Sciatic nerve (tissue), 2 donors: Measurements from ENCODE around the gene FCHO1. TPM values are rescaled to one million over a fixed set of nuclear protein-coding genes. Genes with fewer than 3 reads are reported as not detected.
"Not testable (repeated sequence)": the region's sequence is repeated elsewhere in the genome, so short reads cannot be mapped to it uniquely, and the experiment has no call there.

Source experiments
- ATAC-seq: fragments of 200-7000 bp; cut with Tn5 transposase; one replicate; pipeline ENCODE4 v1.9.1; 2020; ENCODE audit warnings: mild to moderate bottlenecking, moderate library complexity
- DNase-seq: peaks from one replicate; pipeline ENCODE4 v3.0.0-alpha.2; 2020; ENCODE audit warnings: low spot score
- intact Hi-C: fragments of 100-400 bp; cut with DNase I; formaldehyde crosslinking; loops from one replicate; pipeline ENCODE4 v1.14.2; 2022
- total RNA-seq: library from RNA; stranded (reverse); fragmentation: NEBNext Ultra II Directional; extraction: Animal tissue kit (Norgen Biotek cat#: 25700); gene quantifications from one replicate; pipeline ENCODE4 v1.2.1, GENCODE V29; 2021
- donor health status: DM: no; HTN: no; CAD: no.
- donor health status: DM: no; HTN: no; CAD: no.

FCHO1 gene
- total RNA-seq, 1 donor from 2014 or later: 6.1 TPM

DNA sequence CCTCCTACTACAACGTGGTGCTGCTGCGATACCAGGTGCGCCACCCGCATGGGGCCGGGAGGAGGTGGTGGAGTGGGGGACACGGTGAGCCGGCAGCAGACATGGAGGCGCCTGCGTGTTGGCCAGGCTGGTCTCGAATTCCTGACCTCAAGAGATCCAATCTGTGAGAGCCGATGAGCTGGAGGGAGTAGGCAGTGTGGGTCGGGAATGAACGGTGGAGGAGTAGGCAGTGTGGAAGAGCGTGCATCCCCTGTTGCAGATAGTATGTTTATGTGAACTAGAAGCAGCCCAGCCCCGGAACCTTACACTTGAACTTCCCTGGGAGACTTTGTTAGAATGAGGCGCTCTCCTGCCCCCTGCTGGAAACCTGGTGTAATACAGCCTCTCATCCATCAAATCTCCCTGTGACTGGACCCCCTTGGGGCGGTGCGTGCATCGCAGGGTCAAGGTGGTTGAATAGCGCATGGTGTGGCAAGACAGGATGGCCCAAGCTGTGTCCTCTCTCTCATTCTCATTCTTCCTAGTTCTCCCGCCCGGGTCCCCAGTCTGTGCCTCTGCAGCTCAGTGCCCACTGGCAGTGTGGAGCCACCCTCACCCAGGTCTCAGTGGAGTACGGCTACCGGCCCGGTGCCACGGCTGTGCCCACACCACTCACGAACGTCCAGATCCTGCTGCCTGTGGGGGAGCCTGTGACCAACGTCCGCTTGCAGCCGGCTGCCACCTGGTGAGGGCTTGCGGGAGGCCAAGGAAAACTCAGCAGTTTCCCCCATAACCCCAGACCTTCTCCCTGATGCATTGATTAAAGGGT is 33.1 kb downstream of the FCHO1 start:
- peak; percentile 55 for ATAC-seq
- peak; percentile 77 for DNase-seq
- intact Hi-C loops: no loop called here

DNA sequence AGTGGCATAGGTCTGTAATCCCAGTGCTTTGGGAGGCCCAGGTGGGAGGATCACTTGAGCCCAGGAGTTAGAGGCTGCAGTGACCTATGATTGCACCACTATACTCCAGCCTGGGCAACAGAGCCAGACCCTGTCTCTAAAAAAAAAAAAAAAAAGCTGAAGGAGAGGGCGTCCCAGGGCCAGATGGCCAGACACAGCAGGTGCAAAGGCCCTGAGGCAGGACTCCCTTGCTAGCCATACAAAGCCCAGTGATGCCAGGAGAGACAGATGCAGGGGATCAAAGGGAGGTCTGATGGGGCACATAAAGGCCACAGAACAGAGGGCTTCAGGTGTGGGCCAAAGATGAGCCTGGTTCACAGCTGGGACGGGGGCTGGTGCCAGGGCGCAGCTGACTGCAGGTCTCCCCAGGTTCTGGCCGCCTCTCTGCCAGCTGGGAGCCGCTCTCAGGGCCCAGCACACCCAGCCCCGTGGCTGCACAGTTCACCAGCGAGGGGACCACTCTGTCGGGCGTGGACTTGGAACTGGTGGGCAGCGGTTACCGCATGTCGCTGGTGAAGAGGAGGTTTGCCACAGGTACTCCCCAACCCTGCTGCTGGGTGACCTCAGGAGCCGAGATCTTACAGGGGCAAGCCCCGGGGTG is 36.1 kb downstream of the FCHO1 start:
- ATAC-seq: no peak
- intact Hi-C loops: no loop called here
- no peak for DNase-seq

DNA sequence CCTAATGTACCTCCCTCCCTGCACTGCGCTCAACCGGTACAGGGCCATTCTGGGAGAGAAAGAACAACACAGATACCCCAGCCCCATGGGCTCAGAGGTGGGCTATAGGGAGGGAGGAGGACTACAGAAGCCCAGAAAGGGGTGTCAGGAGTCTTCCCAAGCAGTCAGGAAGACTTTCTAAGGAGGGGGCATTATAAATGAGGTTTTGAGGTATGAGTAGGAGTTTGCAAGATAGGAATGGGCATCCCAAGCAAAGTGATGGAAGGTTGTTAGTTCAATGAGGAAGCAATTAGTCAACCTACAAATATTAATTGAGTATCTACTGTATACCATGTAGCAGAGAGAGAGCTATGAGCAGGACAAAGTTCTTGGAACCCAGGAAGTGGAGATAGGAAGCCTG is 37.4 kb downstream of the FCHO1 start:
- ATAC-seq (no peak), DNase-seq (no peak)
- intact Hi-C loops: no loop called here

DNA sequence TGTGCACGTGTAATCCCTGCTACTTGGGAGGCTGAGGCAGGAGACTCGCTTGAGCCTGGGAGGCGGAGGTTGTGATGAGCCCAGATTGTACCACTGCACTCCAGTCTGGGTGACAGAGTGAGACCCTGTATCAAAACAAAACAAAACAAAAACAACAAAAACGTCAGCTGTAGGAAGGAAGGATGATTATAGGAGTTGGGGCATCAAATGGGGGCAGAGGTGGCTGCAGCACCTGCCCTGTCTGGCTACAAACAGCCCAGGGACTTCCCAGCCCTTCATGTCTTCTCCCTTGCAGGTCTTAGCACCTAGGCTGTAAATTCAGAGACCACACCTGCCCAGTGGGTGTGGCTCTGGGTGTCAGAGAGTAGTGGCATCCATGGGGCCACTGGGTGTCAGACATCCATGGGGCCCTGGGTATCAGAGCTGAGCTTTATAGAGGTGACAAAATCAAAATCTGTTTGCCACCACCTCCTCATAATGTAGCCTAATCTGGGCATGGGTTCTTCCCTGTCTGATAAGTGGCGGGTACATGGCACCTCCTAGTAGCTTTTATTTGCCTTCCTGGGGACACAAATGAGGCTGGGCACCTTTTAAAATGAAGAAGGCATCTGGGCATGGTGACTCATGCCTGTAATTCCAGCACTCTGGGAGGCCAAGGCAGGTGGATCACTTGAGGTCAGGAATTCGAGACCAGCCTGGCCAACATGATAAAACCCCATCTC is 38.9 kb downstream of the FCHO1 start:
- DNase-seq (no peak), ATAC-seq (no peak)
- intact Hi-C loops: loop anchor here (10.0 kb wide), 1 partner anchor 85 kb away; no protein-coding TSS in a partner anchor

DNA sequence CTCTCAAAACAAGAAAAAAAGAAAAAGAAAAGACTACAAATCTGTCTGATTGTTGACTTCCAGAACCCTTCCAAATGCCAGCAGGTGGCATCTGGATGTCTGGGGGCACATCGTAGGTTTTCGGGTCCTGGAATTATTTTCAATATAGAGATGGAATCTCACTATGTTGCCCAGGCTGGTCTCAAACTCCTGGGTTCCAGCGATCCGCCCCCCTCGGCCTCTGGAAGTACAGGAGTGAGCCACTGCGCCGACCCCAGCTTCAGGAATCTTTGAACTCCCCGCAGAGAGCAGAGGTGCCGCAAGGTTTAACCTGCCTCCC is 43.1 kb downstream of the FCHO1 start:
- DNase-seq (no peak), ATAC-seq (no peak)
- intact Hi-C loops: loop anchor here (10.0 kb wide), 1 partner anchor 90 kb away; no protein-coding TSS in a partner anchor

DNA sequence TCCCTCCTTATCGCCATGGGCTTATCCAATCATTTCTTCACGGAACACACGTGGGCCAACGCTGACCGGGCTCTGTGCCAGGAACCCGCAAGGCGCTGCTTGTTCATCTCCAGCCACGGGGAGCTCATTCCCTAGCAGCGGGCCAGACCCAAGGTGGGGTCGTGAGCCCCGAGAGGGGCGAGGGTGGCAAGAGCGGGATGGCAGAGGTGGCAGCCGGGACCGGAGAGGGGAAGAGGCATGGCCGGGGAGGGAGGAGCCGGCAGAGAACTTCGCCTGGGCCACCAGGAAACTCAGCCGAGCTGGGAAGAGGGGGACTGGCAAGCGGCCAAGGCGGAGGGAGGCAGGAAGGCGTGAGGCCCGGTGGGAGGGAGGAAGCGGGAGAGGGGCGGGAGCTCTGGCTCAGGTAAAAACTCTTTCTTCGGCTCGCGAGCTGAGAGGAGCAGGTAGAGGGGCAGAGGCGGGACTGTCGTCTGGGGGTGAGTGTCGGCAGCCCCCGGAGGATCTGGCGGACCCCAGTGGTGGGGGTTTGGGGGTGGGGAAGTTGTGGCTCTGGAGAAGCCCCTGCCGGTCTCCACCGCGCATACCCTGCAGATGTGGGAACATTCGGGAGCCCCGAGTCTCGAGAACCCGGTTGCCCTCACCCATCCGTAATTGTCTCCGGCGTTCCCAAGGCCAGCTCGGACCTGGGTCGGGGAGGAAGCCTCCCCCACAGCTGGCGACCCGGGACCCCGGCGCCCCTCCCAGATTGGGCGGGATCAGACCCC is 43.6 kb downstream of the FCHO1 start, which contains the start of gene B3GNT3:
Gene B3GNT3 (plus strand): TSS at position 408 of the 764 bp plus-strand sequence. CDS start 12,670 bp downstream, outside the sequence.
- ATAC-seq (no peak), DNase-seq (no peak)
- intact Hi-C loops: loop anchor here (10.0 kb wide), 1 partner anchor 90 kb away; no protein-coding TSS in a partner anchor

DNA sequence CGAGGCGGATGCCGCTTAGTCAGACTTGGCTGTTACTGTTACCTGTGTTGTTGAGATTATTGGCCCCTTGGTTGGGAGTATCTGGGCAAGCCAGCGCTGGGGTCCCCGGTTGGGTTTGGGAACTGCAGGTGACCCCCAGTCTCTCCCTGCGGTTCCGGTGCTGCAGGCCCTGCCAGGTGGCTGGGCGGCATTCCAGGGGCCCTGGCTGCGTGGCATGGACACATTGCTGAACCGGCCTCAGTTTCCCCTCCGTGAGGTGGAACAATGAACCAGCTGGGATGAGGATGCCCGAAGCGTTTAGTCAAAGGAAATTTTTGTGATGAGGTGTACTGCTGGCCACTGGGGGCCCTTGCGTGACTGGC is 44.2 kb downstream of the FCHO1 start:
- DNase-seq (no peak), ATAC-seq (no peak)
- intact Hi-C loops: loop anchor here (10.0 kb wide), 1 partner anchor 91 kb away; no protein-coding TSS in a partner anchor

DNA sequence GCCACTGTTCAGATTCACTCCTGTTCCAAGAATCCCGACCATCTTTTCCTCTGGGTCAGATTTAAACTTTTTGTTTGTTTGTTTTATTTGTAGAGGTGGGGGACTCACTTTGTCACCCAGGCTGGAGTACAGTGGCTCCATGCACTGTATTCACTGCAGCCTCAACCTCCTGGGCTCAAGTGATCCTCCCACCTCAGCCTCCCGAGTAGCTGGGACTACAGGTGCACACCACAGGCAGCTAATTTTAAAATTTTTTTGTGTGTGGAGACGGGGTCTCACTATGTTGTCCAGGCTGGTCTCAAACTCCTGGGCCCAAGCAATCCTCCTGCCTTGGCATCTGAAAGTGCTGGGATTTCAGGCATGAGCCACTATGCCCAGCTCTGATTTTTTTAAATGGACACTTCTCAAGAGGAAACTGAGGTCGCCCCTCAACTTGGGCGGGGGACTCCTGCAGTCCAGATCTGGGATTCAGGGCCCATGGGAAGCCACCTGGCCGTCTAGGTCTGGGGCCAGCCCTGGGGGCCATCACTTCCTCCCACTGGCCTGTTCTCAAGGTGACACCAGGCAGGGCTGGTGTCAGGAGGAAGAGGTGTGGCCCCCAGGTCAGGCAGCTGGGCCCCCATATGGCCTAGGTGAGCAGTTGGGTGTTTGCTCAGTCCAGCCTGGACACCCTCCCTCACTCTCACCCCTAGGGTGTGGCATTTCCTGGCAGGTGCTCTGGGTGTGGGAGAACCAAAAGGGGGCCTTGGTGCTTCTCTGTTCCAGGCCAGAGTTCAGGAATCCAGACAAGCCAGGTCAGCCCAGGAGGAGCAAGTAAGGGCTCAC is 44.9 kb downstream of the FCHO1 start:
- intact Hi-C loops: loop anchor here (10.0 kb wide), 1 partner anchor 91 kb away; no protein-coding TSS in a partner anchor
- ATAC-seq (no peak), DNase-seq (no peak)

DNA sequence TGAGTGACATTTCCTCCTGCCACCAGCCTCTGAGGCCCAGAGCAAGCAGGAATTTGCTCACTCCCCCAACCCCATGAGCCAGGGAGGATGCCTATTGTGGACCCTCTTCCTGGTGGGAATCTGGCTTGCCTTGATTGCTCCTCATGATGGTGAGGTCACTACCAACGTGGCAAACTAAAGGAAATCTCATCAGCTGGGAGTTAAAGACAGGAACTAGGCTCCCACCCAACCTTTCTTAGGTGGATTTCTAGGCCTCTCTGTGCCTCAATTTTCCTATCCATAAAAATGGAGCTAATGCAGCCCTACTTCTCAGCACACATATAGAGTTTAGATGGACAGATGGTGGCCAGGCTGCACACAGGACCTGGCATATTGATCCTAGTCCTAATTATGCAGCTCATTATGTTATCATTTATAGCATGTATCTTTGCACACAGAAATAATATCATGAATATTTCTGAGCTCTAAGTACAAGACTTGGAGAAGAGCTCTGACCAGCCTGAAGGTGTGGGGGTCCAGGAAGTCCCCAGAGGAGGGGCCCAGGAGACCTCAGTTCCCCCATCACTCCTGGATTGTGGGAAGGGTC is 45.7 kb downstream of the FCHO1 start:
- intact Hi-C loops: loop anchor here (10.0 kb wide), 1 partner anchor 92 kb away; no protein-coding TSS in a partner anchor
- DNase-seq (no peak), ATAC-seq (no peak)

DNA sequence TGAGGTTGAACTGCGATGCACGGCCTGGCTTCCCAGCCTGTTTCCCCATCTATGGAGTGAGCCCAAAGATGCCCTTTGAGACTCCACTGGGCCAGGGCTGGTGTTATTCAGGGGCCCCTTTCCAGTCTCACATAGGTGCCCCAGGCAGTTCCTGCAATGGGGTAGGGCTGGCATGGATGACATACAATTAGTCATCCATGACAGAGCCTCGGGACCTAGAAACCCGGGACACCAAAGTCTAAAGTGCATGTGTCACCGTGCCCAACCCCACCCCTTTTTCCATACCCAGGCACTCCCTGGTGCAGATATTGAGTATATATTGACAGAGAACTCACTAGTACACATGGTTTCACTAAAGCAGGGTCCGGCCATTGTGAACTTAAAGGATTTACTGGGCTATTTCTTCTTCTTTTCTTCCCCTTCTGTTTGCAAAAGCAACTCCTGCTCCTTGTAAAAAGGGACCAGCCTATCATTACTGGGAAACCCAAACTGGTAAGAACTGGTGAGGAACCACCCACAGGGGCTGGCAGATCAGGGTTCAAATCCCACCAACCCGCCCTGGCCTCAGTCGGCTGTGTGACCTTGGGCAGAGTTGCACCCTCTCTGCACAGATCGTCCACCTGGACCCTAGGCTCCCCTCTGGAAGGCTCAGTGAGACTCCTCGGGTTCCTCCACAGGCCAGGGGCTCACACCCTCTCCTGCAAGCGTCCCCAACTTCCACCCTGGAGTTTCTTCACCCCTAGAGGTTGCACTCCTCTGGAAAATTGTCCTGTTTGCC is 46.3 kb downstream of the FCHO1 start:
- DNase-seq: no peak
- intact Hi-C loops: loop anchor here (10.0 kb wide), 1 partner anchor 93 kb away; no protein-coding TSS in a partner anchor
- ATAC-seq: no peak

DNA sequence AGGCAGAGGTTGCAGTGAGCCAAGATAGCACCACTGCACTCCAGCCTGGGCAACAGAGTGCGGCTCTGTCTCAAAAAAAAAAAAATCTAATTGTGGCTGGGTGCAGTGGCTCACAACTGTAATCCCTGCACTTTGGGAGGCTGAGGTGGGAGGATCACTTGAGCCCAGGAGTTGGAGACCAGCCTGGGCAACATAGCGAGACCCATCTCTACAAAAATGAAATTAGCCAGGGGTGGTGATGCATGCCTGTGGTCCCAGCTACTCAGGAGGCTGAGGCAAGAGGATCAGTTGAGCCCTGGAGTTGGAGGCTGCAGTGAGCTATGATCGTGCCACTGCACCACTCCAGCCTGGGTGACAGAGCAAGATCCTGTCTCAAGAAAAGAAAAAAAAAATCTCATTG is 47.3 kb downstream of the FCHO1 start:
- not testable (repeated sequence) for ATAC-seq, DNase-seq
- intact Hi-C loops: loop anchor here (10.0 kb wide), 1 partner anchor 94 kb away; no protein-coding TSS in a partner anchor

DNA sequence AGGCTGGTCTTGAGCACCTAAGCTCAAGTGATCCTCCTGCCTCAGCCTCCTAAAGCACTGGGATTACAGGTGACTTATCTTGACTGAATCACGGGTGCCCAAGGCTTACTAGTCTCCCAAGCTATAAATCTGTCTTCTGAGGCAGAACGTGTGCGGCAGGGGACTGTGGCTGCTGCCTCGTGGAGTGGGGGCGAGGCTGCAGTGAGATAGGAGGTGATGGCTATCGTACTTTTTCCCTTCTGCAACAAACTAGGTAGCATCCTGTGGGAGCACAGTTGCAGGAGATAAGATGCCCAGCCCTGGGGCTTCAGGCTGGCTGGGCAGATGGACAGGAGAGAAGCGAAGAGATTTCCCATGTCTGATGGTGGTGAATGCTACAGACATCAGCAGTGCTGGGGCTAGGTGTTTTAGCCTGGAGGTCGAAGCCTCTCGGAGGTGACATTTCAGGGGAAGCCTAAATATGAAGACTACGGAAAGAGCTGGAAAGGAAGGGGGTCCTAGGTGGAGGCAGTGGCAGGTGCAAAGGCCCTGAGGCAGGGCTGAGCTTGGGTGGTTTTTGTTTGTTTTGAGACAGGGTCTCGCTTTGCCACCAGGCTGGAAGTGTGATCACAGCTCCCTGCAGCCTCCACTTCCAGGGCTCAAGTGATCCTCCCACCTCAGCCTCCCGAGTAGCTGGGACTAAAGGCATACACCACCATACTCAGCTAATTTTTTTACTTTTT is 51.0 kb downstream of the FCHO1 start:
- DNase-seq (no peak), ATAC-seq (no peak)
- intact Hi-C loops: no loop called here

DNA sequence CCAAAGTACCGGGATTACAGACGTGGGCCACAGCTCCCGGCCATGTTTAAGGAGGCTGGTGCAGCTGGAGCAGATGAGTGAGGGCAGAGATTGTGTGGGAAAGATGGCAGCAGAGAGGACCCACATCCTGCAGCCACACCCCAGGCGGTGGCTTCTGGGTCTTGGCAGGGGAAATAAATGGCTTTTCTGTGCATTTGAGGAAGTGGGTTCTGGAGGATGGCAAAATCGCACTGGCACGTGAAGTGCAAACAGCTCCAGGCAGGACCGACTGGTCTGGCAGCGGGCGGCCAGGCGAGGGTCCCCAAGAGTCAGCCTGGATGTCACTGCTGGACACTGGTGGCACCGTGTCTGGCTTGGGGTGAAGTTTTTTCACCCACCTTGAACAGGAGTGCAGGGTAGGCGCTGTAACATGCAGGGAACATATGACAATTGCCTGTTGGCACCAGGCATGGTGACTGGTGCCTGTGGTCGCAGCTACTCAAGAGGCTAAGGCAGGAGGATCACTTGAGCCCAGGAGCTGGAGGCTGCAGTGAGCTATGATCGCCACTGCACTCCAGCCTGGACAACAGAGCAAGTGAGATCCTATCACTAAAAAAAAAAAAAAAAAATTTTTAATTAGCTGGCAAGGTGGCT is 52.1 kb downstream of the FCHO1 start:
- ATAC-seq: no peak
- DNase-seq: no peak
- intact Hi-C loops: no loop called here

DNA sequence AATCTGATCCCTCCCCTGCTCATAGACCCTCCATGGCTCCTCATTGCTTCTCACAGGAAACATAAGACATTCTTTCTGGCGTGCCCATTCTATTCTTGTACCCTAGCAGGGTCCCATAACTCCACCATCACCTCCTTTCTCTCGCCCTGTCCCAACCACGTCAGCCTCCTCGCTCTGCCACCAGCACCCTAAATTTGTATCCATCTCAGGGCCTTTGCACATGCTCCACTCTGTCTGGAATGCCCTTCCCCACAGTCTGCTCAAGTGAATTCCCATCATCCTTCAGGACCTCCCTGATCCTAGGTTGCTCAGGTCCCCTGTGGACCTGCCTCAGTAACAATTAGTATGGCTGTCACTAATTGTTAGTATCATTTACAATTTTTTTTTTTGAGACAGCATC is 54.1 kb downstream of the FCHO1 start:
- intact Hi-C loops: no loop called here
- ATAC-seq (no peak), DNase-seq (no peak)

DNA sequence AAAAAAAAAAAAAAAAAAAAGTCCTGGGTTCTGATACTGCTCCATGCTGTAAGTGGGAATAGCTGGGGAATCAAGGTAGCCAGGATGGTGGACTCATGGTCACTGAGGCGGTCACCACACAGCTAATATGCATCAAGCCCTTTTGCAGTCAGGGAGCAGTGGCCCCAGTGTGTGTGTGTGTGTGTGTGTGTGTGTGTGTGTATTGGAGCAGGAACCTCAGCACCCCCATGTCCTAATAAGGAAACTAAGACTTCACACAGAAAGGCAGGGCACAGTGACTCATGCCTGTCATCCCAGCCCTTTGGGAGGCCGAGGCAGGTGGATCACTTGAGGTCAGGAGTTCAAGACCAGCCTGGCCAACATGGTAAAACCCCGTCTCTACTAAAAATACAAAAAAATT is 55.7 kb downstream of the FCHO1 start:
- no peak for ATAC-seq
- DNase-seq: no peak
- intact Hi-C loops: no loop called here

DNA sequence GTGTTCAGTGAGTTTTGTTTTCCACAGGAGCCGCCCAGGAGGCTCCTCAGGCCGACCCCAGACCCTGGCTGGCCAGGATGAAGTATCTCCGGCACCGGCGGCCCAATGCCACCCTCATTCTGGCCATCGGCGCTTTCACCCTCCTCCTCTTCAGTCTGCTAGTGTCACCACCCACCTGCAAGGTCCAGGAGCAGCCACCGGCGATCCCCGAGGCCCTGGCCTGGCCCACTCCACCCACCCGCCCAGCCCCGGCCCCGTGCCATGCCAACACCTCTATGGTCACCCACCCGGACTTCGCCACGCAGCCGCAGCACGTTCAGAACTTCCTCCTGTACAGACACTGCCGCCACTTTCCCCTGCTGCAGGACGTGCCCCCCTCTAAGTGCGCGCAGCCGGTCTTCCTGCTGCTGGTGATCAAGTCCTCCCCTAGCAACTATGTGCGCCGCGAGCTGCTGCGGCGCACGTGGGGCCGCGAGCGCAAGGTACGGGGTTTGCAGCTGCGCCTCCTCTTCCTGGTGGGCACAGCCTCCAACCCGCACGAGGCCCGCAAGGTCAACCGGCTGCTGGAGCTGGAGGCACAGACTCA is 56.5 kb downstream of the FCHO1 start:
- DNase-seq (no peak), ATAC-seq (no peak)
- intact Hi-C loops: no loop called here
